CMK (cell line): ENCODE results near the gene KRTAP3-2.

Experiments
- DNase-seq: peaks from one replicate; pipeline ENCODE4 v3.0.0-alpha.2; 2010; ENCODE audit warnings: low read depth

Gene KRTAP3-2

DNA sequence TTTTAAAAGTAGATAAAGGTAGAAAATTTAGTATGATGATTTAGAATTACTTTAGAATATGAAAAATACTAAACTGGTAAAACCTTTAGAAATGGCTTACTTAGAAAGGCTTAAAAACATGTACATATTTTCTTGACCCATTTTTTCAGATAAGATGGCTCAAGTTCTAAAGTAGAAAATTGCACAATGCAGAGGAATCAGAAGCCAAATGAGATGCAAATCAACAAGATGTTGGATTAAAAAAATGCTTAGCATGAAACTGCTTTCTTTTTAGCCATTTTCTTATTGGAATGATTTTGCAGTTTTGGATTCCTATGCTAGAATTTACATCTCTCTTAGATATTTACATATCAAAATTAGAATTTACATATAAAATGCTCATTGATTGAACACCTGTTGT is 10.7 kb upstream of the KRTAP3-2 start:
- DNase-seq, result no peak

DNA sequence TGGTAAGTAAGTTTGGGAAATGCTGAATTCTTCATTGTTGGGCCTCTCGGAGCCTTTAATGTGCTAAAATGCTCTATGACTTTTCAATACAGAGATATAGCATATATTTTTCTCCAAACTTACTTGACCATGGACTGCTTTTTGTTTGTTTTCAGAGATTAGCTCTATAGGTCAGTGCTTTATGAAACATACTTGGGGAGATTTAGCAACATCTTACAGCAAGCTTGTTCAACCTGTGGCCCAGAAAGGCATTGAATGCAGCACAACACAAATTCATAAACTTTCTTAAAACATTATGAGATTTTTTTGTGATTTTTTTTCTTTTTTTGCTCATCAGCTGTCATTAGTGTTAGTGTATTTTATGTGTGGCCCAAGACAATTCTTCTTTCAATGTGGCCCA is 10.2 kb upstream of the KRTAP3-2 start:
- no peak for DNase-seq

DNA sequence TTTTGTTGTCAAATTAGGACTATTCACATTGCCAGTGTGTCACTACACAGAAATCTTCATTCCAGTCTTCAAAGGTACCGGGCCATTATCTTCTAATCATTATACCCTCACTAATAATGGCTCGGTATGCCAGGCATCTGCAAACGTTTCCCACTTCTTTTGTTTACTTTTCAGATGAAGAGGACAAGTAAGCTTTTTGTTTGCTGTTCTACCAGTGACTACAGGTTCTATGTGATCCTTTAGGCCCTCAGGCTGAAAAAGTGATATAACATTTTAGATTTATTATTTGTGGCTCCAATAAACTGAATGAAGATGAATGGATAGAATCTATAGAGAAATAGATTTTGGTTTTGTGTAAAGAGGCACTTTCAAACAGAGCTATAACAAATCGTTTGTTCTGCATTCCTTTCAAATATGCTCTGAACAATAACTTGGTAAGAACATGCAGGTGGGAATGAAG is 9.6 kb upstream of the KRTAP3-2 start:
- no peak for DNase-seq

DNA sequence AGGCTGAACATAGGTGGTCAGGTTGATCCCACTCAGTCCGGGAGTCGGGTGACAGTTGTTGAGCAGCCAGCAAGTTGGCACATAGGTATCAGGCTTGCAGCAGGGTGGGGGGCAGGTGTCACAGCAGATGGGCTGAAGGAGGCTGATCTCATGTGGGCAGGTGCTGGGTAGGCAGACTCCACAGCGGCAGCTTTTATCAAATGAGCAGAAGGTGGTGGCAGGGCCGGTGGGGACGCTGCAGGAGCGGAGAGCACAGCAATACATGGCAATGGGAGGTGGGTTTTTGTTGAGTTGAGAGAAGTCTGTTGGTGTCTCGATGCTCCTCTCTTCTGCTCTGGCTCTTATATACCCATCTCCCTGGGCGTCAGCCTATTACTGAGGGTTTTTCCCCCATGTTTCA is 9.1 kb upstream of the KRTAP3-2 start, which contains the start of gene KRTAP3-1:
TSS of gene KRTAP3-1 (minus strand) at position 318 of the 400 bp plus-strand sequence. CDS start at position 264, 54 bp downstream.
- no peak for DNase-seq

DNA sequence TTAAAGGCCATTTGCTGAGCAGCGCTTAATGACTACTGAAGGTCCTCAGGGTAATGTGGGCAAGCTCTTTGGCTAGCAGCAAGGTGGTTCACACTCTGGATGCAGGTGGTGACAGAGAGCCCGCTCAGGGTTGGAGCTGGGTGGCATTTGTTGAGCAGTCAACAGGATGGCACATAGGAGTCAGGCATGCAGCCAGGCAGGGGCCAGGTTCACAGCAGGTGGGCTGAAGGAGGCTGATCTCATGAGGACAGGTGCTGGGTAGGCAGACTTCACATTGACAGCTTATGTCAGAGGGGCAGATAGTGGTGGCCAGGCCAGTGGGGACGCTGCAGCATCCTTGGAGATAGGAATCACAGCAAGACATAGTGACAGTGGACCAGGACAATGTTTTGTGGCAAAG is 4.7 kb upstream of the KRTAP3-2 start:
- no peak for DNase-seq

DNA sequence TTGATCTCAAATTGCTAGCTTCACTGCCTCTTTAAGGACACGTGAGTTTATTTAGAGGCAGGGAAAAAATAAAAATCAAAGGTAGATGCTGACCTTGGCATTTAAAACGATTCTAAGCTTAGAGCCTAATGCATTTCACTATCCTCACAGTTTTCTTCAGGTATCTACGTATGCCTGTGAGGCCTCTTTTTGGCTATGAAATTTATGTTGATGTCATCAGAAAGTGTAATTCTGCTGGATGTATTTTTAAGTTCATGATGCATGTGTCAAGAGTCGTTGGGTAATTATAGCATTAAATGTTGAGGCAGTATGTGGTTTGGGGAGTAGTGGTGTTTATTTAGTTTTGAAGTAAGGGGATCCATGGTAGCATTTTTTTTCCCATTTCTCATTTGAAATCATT is 4.2 kb upstream of the KRTAP3-2 start:
- DNase-seq, result no peak

DNA sequence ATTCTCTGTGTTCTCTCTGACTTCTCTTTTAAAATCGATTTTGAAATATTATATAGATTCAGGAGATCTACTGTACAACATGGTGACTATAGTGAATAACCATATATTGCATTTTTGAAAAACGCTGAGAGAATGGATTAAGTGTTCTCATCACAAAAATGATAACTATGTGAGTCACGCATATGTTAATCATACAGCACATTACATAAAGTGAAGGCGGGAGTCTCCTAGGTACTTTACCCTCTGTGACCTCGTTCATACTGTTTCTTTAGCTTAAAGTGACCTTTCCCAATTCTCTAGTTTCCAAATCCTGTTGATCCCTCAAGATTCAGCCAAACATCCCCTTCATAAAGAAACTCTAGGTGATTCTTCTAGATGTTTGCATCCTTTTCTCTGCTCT is 3.1 kb upstream of the KRTAP3-2 start:
- DNase-seq, result no peak

DNA sequence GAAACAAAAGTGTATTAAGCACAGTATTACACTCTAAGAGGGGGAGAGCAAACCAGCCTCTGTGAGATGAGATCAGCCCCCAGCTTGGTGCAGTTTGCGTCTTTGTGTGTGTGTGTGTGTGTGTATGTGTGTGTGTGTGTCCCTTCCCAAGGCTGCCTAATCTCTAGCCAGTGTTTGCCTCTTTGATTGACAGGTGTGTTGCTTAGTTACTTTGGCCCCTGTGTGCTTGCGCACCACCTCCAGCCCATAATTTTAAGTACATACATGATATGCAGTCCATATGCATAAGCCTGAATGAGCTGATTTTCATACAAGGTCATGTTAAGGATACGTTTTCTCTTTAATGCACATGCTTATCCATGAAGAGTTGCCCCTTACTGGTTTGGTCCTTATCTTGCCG is 2.1 kb upstream of the KRTAP3-2 start:
- no peak for DNase-seq

DNA sequence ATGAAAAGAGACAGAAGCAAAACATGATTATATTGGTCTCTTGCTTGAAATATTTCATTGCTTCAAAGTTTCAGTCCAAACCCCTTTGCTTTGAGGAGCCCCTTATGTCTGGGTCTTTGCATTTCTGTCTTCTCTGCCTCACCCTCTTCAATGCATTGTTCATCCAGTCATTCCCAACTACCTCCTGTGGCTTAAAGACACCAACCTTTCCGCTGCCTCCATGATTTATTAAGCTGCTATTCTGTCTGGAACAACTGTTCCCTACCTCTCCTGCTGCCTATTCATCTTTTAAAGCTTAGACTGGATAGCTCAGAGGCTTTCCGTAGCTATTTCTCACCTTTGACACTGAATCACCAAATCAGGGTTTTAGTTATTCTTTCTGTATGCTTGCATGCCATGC is 2.3 kb downstream of the KRTAP3-2 start:
- no peak for DNase-seq

DNA sequence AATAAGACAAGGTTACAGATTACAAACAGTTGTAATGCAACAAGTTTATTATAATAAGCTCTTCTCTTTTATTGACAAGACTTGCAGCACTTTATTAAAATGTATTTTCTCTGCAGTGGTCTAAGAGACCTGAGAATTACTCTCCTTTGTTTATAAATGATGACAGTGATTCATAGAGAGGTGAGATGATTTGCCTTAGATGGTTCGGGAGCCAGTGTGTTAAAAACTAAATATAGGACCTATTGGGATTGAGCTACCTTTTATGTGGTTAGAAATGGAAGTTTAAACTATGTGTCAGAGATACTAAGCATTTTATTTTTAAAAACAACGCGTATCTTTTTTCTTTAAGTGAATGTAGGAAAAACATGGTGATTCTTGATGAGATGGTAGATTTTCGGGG is 2.9 kb downstream of the KRTAP3-2 start:
- DNase-seq, result no peak

DNA sequence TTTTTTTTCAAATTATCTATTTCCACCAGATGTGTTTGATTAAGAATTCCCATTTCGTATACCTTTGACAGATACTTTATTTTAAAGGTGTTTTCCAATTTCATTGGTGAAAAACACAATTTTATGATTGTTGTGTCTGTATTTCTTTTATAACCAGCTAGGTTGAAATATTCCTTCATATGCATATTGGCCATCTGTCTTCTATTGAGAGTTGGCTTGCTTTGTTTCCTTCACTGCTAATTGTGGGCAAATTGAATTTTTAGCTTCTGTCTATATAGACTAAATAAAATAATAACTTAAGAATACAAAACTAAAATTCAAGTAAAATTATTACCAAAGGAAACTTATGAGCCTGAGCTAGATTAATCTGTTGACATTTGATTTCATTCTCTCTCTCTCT is 4.6 kb downstream of the KRTAP3-2 start:
- DNase-seq, result no peak

DNA sequence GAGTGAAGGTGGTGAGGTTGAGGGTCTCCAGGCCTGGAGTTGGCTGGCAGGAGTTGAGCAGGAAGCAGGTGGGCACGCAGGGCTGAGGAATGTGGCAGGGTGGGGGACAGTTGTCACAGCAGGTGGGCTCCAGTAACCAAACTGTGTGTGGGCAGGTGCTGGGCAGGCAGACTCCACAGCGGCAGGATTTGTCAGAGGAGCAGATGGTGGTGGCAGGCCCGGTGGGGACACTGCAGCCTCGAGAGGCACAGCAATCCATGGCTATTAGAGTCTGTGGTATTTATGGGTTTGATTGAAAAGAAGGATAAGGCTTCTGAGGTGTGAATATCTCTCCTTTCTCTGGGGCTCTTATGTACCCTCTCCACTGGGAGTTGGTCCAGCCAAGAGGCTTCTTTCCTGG is 5.9 kb downstream of the KRTAP3-2 start, which contains the start of gene KRTAP3-3:
TSS of gene KRTAP3-3 (minus strand) at position 326 of the 400 bp plus-strand sequence. CDS start at position 259, 67 bp downstream.
- no peak for DNase-seq

DNA sequence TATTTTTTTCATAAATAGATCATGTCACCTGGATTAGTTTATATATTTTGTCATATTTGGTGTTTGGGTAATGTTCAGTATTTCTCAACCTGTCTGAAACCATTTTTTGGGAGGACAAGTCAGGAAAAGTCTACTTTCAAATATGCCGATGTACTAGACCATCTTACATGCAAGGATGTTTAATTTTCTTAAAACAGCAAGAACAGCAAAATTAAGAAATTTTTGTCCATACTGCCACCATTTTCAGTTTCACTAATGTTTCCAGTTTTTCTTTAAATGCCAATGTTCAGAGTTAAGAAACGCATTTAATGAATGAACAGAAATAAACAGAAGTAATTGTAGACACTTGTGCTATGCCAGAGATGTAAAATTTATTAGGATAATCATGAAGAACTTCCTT is 6.6 kb downstream of the KRTAP3-2 start:
- no peak for DNase-seq

DNA sequence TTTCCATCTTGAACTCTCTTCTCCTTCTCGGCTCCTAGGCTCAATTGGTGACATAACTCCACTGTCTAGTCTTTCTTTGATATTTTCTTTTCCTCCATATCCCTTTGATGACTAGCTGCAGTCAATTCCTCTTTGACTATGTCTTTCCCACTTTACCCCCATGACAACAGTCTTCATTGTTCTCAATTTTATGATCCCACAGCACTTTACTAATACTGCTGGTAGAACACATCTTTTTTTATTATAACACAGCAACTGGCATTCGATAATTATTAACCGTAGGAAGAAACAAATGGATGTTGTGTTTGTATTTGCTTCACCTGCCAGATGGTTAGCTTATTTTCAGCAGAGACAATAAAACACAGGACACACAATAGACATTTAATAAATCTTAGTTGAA is 7.0 kb downstream of the KRTAP3-2 start:
- no peak for DNase-seq

DNA sequence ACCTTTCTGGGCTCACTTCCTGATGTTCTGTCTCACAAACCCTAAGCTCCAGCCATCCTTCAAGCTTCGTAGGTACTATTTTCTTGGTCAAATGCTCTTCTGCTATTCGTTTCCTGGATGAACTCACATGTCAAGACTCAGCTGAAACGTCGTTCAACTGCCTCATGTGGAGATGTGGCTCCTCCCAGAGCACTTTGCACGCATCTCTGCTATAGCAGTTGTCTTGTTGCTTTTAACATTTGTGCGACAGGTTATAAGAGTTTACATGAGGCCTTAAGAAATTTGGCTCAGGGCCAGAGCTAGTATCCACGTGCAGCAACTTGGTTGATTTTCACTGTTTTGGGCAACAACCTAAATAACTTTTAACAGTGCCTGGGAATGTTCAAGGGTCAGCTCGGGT is 12.8 kb downstream of the KRTAP3-2 start:
- DNase-seq, result no peak

DNA sequence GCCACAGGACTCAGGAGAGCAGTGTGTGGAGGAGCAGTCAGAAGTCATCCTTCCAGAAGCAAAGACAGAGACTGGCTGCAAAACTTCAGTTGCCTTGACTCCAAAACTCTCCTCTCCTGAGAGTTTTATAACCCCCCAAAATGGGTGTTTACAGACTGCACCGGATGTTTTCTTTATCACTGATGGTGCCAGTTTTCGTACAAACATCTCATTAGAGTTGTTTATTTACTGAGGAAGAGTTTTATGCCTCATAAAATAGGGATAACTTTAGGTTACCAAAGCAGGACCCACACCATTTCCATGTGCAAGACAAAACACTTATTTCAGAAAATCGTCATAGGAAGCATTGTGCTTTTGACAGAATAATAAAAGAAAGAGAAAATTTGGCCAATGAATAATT is 15.5 kb downstream of the KRTAP3-2 start, which contains the start of gene KRT40:
TSS of gene KRT40 (minus strand) at position 101 of the 400 bp plus-strand sequence. CDS start at position 48, 53 bp downstream.
- DNase-seq, result no peak

DNA sequence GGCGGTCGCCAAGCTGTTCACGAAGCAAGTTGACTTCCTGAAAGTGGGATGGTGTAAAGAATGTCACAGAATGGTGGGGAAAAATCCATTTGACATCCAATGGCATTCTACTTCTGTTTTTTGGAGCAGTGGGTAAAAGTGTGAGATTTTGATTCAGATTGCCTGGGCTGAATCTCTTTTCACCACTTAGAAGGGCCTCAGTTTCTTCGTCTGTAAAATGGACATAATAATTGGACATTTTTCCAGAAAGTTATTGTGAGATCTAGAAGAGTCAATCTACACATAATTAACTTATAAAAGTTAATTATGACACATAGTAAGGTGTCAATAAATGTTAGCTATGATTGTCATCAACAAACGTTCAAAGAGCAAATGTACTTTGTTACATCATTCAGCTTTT is 18.6 kb downstream of the KRTAP3-2 start:
- no peak for DNase-seq

DNA sequence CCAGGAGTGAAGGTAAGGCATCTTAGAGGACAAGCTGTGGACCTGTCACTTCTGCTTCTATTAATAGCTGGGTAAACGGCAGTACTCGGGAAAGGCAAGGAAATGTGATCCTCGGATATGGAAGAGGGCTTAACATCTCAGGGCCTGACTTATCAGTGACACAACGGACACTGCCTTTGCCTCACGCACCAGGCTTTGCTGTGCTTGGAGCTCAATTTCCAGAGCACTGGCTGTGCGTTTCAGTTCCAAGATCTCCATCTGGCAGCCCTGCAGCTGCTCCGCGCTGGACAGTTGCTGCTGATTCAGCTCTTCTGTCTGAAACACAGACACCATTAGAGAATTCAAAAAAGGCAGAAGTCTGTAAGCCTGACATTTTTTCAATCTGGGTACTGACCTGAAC is 19.1 kb downstream of the KRTAP3-2 start:
- no peak for DNase-seq

DNA sequence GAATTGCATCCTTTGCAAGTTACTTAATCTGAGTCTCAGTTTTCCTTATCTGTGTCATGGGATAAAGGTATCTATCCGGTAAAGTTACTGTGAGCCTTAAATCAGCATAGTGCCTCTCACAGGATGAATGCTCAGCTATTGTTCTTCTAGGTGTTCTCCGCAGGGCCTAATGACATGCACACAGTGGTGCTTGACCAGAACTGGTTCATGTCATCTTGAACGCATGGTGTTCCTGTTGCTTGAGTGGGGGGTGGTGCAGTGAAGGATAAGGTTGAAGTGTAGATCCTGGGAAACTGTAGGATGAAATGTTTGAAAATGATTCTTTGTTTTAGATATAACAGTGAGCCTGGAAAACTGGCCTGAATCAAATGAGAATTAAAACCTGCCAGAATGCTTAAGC is 19.6 kb downstream of the KRTAP3-2 start:
- no peak for DNase-seq

DNA sequence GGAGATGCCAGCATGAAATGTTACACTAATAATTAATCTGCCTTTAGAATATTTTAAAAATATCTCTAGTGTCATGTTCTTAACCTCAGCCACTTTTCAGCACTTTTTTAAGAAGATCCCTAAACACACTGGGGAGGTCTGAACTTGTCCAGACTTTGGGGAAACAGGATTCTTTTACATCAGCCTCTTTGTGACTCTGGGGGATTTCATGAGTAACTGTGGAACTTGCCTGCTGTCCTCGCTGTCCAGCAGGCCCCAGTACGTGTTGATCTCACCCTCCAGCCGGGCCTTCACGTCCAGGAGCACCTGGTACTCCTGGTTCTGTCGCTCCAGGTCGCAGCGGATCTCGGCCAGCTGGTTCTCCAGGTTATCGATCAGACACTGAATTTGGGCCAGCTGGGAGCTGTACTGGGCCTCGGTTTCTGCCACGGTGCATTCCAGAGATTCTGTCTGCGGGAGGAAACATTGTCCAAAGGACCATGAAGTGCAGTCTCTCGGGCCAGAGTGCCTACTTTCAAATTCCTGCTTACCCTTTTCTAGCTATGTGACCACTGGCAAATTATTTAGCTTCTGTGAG is 21.0 kb downstream of the KRTAP3-2 start:
- no peak for DNase-seq

DNA sequence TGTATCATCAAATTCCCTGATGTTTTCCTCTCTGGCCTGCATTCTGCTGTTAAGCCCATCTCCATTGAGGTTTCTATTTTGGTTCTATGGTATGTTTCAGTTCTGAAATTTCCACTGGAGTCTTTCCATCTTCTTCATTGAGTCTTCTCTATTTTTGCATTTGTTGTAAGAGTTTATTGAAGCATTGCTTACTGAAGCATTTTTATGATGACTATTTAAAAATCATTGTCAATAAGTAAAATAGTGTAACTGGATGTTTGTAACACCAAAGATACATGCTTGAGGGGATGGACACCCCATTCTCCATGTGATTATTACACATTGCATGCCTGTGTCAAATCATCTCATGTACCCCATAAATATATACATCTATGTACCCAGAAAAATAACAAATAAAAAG is 24.2 kb downstream of the KRTAP3-2 start:
- no peak for DNase-seq

DNA sequence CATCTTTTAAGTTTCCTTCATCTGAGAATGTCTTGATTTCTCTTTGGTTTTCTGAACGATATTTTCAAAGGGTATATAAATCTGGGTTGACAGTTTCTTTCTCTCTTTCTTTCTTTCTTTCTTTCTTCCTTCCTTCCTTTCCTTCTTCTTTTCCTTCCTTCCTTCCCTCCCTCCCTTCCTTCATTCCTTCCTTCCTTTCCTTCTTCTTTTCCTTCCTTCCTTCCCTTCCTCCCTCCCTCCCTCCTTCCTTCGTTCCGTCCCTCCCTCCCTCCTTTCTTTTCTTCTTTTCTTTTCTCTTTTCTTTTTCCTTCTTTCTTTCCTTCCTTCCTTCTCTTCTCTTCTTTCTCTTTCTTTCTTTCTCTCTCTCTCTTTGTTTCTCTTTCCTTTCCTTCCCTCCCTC is 25.3 kb downstream of the KRTAP3-2 start:
- DNase-seq, result no peak

DNA sequence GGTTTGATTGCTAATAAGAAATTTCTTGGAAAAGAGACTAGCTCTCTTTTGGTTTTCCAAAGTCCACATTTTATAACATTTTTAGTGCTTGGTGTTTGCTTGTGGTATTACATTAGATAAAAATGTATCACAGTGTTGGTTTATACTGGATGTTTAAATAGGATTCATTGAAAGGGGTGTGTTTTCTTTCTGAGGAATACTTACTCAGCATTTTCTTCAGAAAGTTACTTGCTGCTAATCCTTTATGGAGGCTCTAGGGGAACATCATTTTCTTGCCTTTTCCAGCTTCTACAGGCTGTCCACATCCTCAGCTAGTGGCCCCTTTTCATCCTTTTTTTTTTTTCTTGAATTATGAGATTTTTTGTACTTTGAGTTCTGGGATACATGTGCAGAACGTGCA is 32.1 kb downstream of the KRTAP3-2 start:
- DNase-seq, result no peak

DNA sequence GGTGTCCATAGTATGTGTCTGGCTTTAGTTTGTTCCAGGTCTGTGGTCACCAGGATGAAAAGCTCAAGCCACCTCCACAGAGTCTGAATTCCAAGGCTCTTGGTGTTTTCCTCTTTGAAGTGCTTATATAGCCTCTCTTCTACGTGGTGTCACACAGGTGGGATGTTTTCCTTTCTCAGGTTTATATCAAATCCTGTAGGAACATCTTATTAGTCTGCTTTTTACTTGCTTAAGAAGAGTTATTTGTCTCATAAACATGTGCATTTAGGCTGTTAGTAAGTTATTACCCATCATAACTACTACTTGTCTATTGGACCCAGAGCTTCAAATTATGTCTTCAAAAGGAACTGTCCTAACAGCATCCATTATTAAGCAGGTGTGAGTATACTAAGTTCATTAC is 32.9 kb downstream of the KRTAP3-2 start, which contains the start of gene KRT39:
TSS of gene KRT39 (minus strand) at position 101 of the 400 bp plus-strand sequence. CDS start at position 9, 92 bp downstream.
- DNase-seq, result no peak
